Measurements from ENCODE around the gene CCL19.

GRCh38 chr9:34647084-34647403 lies 44.0 kb downstream of the CCL19 start:
- TF ChIP-seq POLR2AphosphoS5 (IDR thresholded peaks at IDR 0.05) (no peak), POLR2A (IDR thresholded peaks at IDR 0.05) (no peak)
- TF ChIP-seq, protein P1, sequence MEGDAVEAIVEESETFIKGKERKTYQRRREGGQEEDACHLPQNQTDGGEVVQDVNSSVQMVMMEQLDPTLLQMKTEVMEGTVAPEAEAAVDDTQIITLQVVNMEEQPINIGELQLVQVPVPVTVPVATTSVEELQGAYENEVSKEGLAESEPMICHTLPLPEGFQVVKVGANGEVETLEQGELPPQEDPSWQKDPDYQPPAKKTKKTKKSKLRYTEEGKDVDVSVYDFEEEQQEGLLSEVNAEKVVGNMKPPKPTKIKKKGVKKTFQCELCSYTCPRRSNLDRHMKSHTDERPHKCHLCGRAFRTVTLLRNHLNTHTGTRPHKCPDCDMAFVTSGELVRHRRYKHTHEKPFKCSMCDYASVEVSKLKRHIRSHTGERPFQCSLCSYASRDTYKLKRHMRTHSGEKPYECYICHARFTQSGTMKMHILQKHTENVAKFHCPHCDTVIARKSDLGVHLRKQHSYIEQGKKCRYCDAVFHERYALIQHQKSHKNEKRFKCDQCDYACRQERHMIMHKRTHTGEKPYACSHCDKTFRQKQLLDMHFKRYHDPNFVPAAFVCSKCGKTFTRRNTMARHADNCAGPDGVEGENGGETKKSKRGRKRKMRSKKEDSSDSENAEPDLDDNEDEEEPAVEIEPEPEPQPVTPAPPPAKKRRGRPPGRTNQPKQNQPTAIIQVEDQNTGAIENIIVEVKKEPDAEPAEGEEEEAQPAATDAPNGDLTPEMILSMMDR (IDR thresholded peaks at IDR 0.05 in 8 of 11, conservative IDR thresholded peaks at IDR 0.05 in 3 of 11) = no peak

Measured in spleen (tissue), 7 donors.